Measurements from ENCODE around the gene SMC5. TPM values are rescaled to one million over a fixed set of nuclear protein-coding genes. Genes with fewer than 3 reads are reported as not detected.

Gene SMC5
- total and polyA plus RNA-seq, 2 donors (not counting 1 experiment from before 2014, with no cell fraction given): 8.9 to 82.1 TPM

- Mint-ChIP-seq H3K9me3 (ENCODE audit: insufficient read depth) (no peaks in the 10 kb centered on the region), H3K4me3 (no peak overlapping the region), H3K27ac (no peak overlapping the region), H3K4me1 (no peaks in the 10 kb centered on the region), H3K27me3 (peaks cover 3% of the 10 kb centered on the region)
- ChIA-PET CTCF (no interaction called here), POLR2A (no interaction called here)
- Histone ChIP-seq H3K9me3 (ENCODE audit: control extremely low read depth in 1 of 3, control insufficient read depth in 2 of 3, insufficient read depth in 1 of 3, low read length in 2 of 3) (no peaks in the 10 kb centered on the region), H4K20me1 (ENCODE audit: control insufficient read depth, insufficient read depth, low read length, poor library complexity, severe bottlenecking) (no peaks in the 10 kb centered on the region), H3K79me2 (ENCODE audit: control insufficient read depth, insufficient read depth, low read length) (no peaks in the 10 kb centered on the region), H3K9ac (ENCODE audit: low read length) (no peak overlapping the region), H3K27me3 (replicated peaks in 1 of 4; ENCODE audit: control extremely low read depth in 1 of 4, control insufficient read depth in 3 of 4, insufficient read depth in 4 of 4, low read length in 3 of 4) (no peaks in the 10 kb centered on the region), H2AFZ (ENCODE audit: insufficient read depth, low read depth, low read length, poor library complexity, severe bottlenecking) (no peak overlapping the region), H3K36me3 (replicated peaks in 1 of 2; ENCODE audit: control extremely low read depth in 1 of 2, control insufficient read depth in 1 of 2, extremely low read depth in 1 of 2, insufficient read depth in 2 of 2, low read length in 1 of 2) (no peaks in the 10 kb centered on the region), H3K27ac (ENCODE audit: low read length in 2 of 2) (no peak overlapping the region), H3K4me3 (ENCODE audit: control extremely low read depth in 1 of 5, extremely low read depth in 1 of 5, insufficient read depth in 1 of 5, low read depth in 2 of 5, low read length in 4 of 5) (no peak overlapping the region), H3K4me2 (replicated peaks; ENCODE audit: low read depth, low read length, poor library complexity, severe bottlenecking) (no peak overlapping the region), H3K4me1 (ENCODE audit: control insufficient read depth in 2 of 2, insufficient read depth in 2 of 2, low read length in 2 of 2) (no peaks in the 10 kb centered on the region)
- intact Hi-C loops (cut with micrococcal nuclease): no loop called here
- no peak for TF ChIP-seq CTCF (IDR thresholded peaks at IDR 0.05)
- TF ChIP-seq EZH2 (IDR thresholded peaks at IDR 0.05; ENCODE audit: borderline replicate concordance, insufficient read depth, low read depth, low read length, poor library complexity, severe bottlenecking): no peak
- no peak for DNase-seq
- no CpG with 5 or more reads among the region's 1 CpG for WGBS (ENCODE audit: insufficient coverage)
- ATAC-seq (ENCODE audit: low read depth): no peak
Observed at GRCh38 chr9:70218767-70219166, 40.0 kb upstream of the SMC5 start.

- no peaks in the 10 kb centered on the region for H3K36me3 ChIP-seq (replicated peaks in 1 of 2; ENCODE audit: control extremely low read depth in 1 of 2, control insufficient read depth in 1 of 2, extremely low read depth in 1 of 2, insufficient read depth in 2 of 2, low read length in 1 of 2)
- no peak overlapping the region for H3K4me3 Mint-ChIP-seq
- no peaks in the 10 kb centered on the region for H3K27me3 Mint-ChIP-seq
- no peak overlapping the region for H3K27ac Mint-ChIP-seq
- CTCF ChIA-PET: no interaction called here
- no peak overlapping the region for H3K4me2 ChIP-seq (replicated peaks; ENCODE audit: low read depth, low read length, poor library complexity, severe bottlenecking)
- TF ChIP-seq CTCF (IDR thresholded peaks at IDR 0.05): no peak
- no peak for TF ChIP-seq EZH2 (IDR thresholded peaks at IDR 0.05; ENCODE audit: borderline replicate concordance, insufficient read depth, low read depth, low read length, poor library complexity, severe bottlenecking)
- no peaks in the 10 kb centered on the region for H3K4me1 Mint-ChIP-seq
- H3K9me3 ChIP-seq (ENCODE audit: control extremely low read depth in 1 of 3, control insufficient read depth in 2 of 3, insufficient read depth in 1 of 3, low read length in 2 of 3): no peaks in the 10 kb centered on the region
- no peak overlapping the region for H3K27ac ChIP-seq (ENCODE audit: low read length in 2 of 2)
- no peaks in the 10 kb centered on the region for H3K79me2 ChIP-seq (ENCODE audit: control insufficient read depth, insufficient read depth, low read length)
- no peak overlapping the region for H2AFZ ChIP-seq (ENCODE audit: insufficient read depth, low read depth, low read length, poor library complexity, severe bottlenecking)
- intact Hi-C loops (cut with micrococcal nuclease): no loop called here
- H4K20me1 ChIP-seq (ENCODE audit: control insufficient read depth, insufficient read depth, low read length, poor library complexity, severe bottlenecking): no peaks in the 10 kb centered on the region
- H3K9me3 Mint-ChIP-seq (ENCODE audit: insufficient read depth): no peaks in the 10 kb centered on the region
- no CpG with 5 or more reads among the region's 2 CpGs for WGBS (ENCODE audit: insufficient coverage)
- H3K9ac ChIP-seq (ENCODE audit: low read length): no peak overlapping the region
- ATAC-seq (ENCODE audit: low read depth): no peak
- DNase-seq: no peak
- H3K4me1 ChIP-seq (ENCODE audit: control insufficient read depth in 2 of 2, insufficient read depth in 2 of 2, low read length in 2 of 2): no peaks in the 10 kb centered on the region
- POLR2A ChIA-PET: no interaction called here
- H3K4me3 ChIP-seq (ENCODE audit: control extremely low read depth in 1 of 5, extremely low read depth in 1 of 5, insufficient read depth in 1 of 5, low read depth in 2 of 5, low read length in 4 of 5): no peak overlapping the region
- no peaks in the 10 kb centered on the region for H3K27me3 ChIP-seq (replicated peaks in 1 of 4; ENCODE audit: control extremely low read depth in 1 of 4, control insufficient read depth in 3 of 4, insufficient read depth in 4 of 4, low read length in 3 of 4)
Observed at GRCh38 chr9:70220216-70220615, 38.6 kb upstream of the SMC5 start.
